ENCODE data around the gene SMAD2. TPM values are rescaled to one million over a fixed set of nuclear protein-coding genes. Genes with fewer than 3 reads are reported as not detected.

The SMAD2 gene
- total RNA-seq, 1 experiment from 2014 or later = 97.0 TPM

DNA sequence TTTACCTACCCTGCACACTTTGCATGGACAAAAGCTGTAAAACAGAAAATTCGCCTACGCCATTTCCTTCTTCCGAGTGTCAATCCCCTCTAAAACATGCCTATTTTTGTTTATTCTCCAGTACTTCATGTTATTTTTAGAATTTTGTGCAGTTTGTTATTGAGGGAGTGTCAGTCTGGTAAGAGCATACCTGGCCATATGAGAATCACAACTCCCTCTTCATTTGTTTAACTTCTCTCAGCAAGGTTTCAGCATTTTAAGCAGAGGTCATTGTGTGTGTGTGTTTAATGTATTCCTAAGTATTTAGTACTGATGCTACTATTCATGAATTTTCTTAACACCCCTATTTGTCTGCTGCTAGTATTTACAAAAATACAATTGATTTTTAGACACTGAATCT lies 49.4 kb downstream of the SMAD2 start:
- no peak for DNase-seq
- Histone ChIP-seq H3F3A (ENCODE audit: insufficient read depth, low read depth) (peaks cover 29% of the 10 kb centered on the region), H2AFZ (no peak overlapping the region), H3K36me3 (ENCODE audit: low read depth) (peaks cover 22% of the 10 kb centered on the region; the same call in 1 of the 2 replicates), H3K9me2 (ENCODE audit: insufficient read depth) (no peaks in the 10 kb centered on the region), H4K20me1 (ENCODE audit: insufficient read depth) (no peaks in the 10 kb centered on the region), H3K27ac (peak overlapping the region; percentile 97), H3K4me2 (peak overlapping the region; percentile 84), H3K4me3 (peak overlapping the region; percentile 45; the same call in 1 of the 2 replicates), H3K27me3 (ENCODE audit: insufficient read depth, low read depth) (no peaks in the 10 kb centered on the region), H3K79me2 (ENCODE audit: low read depth) (peaks cover 58% of the 10 kb centered on the region), H3K9me3 (ENCODE audit: insufficient read depth, low read depth) (no peaks in the 10 kb centered on the region), H3K4me1 (replicated peaks; ENCODE audit: insufficient read depth) (peaks cover 46% of the 10 kb centered on the region)
- BruUV-seq (replicated peaks) = no TSS peak
- TF ChIP-seq, protein P1, sequence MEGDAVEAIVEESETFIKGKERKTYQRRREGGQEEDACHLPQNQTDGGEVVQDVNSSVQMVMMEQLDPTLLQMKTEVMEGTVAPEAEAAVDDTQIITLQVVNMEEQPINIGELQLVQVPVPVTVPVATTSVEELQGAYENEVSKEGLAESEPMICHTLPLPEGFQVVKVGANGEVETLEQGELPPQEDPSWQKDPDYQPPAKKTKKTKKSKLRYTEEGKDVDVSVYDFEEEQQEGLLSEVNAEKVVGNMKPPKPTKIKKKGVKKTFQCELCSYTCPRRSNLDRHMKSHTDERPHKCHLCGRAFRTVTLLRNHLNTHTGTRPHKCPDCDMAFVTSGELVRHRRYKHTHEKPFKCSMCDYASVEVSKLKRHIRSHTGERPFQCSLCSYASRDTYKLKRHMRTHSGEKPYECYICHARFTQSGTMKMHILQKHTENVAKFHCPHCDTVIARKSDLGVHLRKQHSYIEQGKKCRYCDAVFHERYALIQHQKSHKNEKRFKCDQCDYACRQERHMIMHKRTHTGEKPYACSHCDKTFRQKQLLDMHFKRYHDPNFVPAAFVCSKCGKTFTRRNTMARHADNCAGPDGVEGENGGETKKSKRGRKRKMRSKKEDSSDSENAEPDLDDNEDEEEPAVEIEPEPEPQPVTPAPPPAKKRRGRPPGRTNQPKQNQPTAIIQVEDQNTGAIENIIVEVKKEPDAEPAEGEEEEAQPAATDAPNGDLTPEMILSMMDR (conservative IDR thresholded peaks at IDR 0.05) = no peak
- no peak for TF ChIP-seq EZH2 (IDR thresholded peaks at IDR 0.05; ENCODE audit: low read depth)
- intact Hi-C loops (cut with micrococcal nuclease; ENCODE audit: unreplicated experiment) = loop anchor here (5.0 kb wide), 1 partner anchor 121 kb away; no protein-coding TSS in a partner anchor
- ChIA-PET CTCF (no interaction called here), POLR2A (ENCODE audit: unreplicated experiment) (no interaction called here)

DNA sequence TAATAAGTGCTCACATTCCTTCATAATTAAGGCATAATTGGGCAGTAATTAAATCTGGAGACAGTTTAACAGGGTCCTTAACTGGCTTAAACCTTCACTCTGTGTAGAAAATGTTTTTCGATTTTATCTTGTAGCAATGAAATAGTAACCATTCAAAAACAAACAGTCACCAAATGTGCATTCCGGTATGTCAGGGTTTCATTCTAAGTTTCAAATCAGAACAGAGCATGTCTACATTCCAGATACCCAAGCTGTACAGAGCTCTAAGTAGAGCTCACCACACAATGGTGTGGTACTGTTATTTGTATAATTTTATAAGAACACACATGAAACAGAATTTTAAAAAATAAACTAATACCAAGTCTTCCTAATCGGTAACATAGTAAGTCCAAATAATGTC lies 52.6 kb downstream of the SMAD2 start:
- intact Hi-C loops (cut with micrococcal nuclease; ENCODE audit: unreplicated experiment) = no loop called here
- Histone ChIP-seq H3K9me3 (ENCODE audit: insufficient read depth, low read depth) (no peaks in the 10 kb centered on the region), H3K9me2 (ENCODE audit: insufficient read depth) (no peaks in the 10 kb centered on the region), H3K4me2 (no peak overlapping the region), H4K20me1 (ENCODE audit: insufficient read depth) (no peaks in the 10 kb centered on the region), H3K36me3 (ENCODE audit: low read depth) (0 out of 2 replicates have a peak, but pooled peaks cover 17% of the 10 kb centered on the region), H3K27ac (no peak overlapping the region), H3K79me2 (ENCODE audit: low read depth) (peaks cover 57% of the 10 kb centered on the region), H3K4me1 (replicated peaks; ENCODE audit: insufficient read depth) (peaks cover 40% of the 10 kb centered on the region), H3F3A (ENCODE audit: insufficient read depth, low read depth) (peaks cover 16% of the 10 kb centered on the region), H2AFZ (no peak overlapping the region), H3K4me3 (no peak overlapping the region), H3K27me3 (ENCODE audit: insufficient read depth, low read depth) (no peaks in the 10 kb centered on the region)
- TF ChIP-seq, protein P1 (conservative IDR thresholded peaks at IDR 0.05) = no peak
- TF ChIP-seq EZH2 (IDR thresholded peaks at IDR 0.05; ENCODE audit: low read depth) = no peak
- BruUV-seq (replicated peaks) = no TSS peak
- ChIA-PET POLR2A (ENCODE audit: unreplicated experiment) (interaction anchor here (0.6 kb wide), 1 partner anchor 99 kb away, joined by 3 read pairs; no protein-coding TSS in a partner anchor), CTCF (no interaction called here)
- DNase-seq = no peak

DNA sequence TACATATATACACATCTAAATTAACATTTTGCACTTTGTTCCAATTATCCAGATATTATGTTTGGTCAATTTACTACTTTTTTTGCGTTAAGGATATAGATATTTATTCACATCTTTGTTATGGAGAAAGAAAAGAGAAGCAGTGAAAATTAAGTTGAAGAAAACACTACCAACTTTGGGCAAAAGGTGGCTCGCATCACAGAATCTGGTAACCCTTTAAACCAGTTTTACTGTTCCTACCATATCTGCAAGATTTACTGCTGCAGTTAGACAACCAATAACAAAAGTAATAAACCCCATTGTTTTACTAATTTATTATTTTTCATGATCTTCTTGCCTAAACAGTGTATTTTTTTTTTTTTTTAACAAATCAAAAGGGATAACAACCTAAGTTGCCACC lies 53.6 kb downstream of the SMAD2 start:
- BruUV-seq (replicated peaks) = no TSS peak
- intact Hi-C loops (cut with micrococcal nuclease; ENCODE audit: unreplicated experiment) = no loop called here

More for the DNA sequence above, 53.6 kb downstream of the SMAD2 start:
- H3K4me3 ChIP-seq = no peak overlapping the region
- H2AFZ ChIP-seq = no peak overlapping the region
- no peak for DNase-seq
- TF ChIP-seq EZH2 (IDR thresholded peaks at IDR 0.05; ENCODE audit: low read depth) = no peak
- TF ChIP-seq, protein P1 (conservative IDR thresholded peaks at IDR 0.05) = no peak; the same call in 1 of the 2 replicates
- CTCF ChIA-PET = no interaction called here
- no peak overlapping the region for H3K27ac ChIP-seq
- H4K20me1 ChIP-seq (ENCODE audit: insufficient read depth) = no peaks in the 10 kb centered on the region
- POLR2A ChIA-PET (ENCODE audit: unreplicated experiment) = no interaction called here
- H3K9me3 ChIP-seq (ENCODE audit: insufficient read depth, low read depth) = no peaks in the 10 kb centered on the region
- H3K36me3 ChIP-seq (ENCODE audit: low read depth) = 0 out of 2 replicates have a peak, but pooled peaks cover 17% of the 10 kb centered on the region
- H3K4me2 ChIP-seq = no peak overlapping the region
- peaks cover 62% of the 10 kb centered on the region for H3K79me2 ChIP-seq (ENCODE audit: low read depth)
- H3K27me3 ChIP-seq (ENCODE audit: insufficient read depth, low read depth) = no peaks in the 10 kb centered on the region
- H3K4me1 ChIP-seq (replicated peaks; ENCODE audit: insufficient read depth) = peaks cover 30% of the 10 kb centered on the region
- H3K9me2 ChIP-seq (ENCODE audit: insufficient read depth) = no peaks in the 10 kb centered on the region
- peaks cover 7% of the 10 kb centered on the region for H3F3A ChIP-seq (ENCODE audit: insufficient read depth, low read depth)
